ENCODE measurements around the gene FANCC. TPM values are rescaled to one million over a fixed set of nuclear protein-coding genes. Genes with fewer than 3 reads are reported as not detected.

Gene FANCC
- total RNA-seq, 2 experiments from 2014 or later, result 5.7 to 6.3 TPM

GRCh38 chr9:95249986-95250385 is 67.5 kb downstream of the FANCC start:
- DNase-seq (no peak), ATAC-seq (ENCODE audit: poor library complexity) (no peak)
- H3K27me3 ChIP-seq (ENCODE audit: control insufficient read depth in 1 of 2, insufficient read depth in 2 of 2, low read length in 2 of 2), result no peaks in the 10 kb centered on the region
- intact Hi-C loops (cut with DNase I, micrococcal nuclease), result no loop called here
- peaks cover 0 to 8% of the 10 kb centered on the region in 2 experiments for H3K9me3 ChIP-seq (ENCODE audit: control insufficient read depth in 1 of 2, insufficient read depth in 1 of 2, low read length in 2 of 2)
- Mint-ChIP-seq H3K27me3 (no peaks in the 10 kb centered on the region), H3K27ac (no peak overlapping the region), H3K9me3 (no peaks in the 10 kb centered on the region), H3K4me3 (no peak overlapping the region), H3K36me3 (ENCODE audit: low read depth) (peaks cover 26% of the 10 kb centered on the region), H3K4me1 (ENCODE audit: low read depth) (no peaks in the 10 kb centered on the region)
- no peaks in the 10 kb centered on the region for H3K36me3 ChIP-seq (ENCODE audit: insufficient read depth, low read length)
- ChIA-PET POLR2A (no interaction called here), CTCF (no interaction called here)
- H3K4me1 ChIP-seq (ENCODE audit: insufficient read depth, low read length), result no peaks in the 10 kb centered on the region
- H3K4me3 ChIP-seq (ENCODE audit: low read length), result no peak overlapping the region
- TF ChIP-seq CTCF (IDR thresholded peaks at IDR 0.05), result no peak
- H3K27ac ChIP-seq (ENCODE audit: low read depth in 1 of 2, low read length in 2 of 2), result no peak overlapping the region

GRCh38 chr9:95246547-95246946 is 71.0 kb downstream of the FANCC start:
- Histone ChIP-seq H3K9me3 (ENCODE audit: control insufficient read depth in 1 of 2, insufficient read depth in 1 of 2, low read length in 2 of 2) (no peaks in the 10 kb centered on the region), H3K27me3 (ENCODE audit: control insufficient read depth in 1 of 2, insufficient read depth in 2 of 2, low read length in 2 of 2) (no peaks in the 10 kb centered on the region), H3K36me3 (ENCODE audit: insufficient read depth, low read length) (no peaks in the 10 kb centered on the region), H3K27ac (ENCODE audit: low read depth in 1 of 2, low read length in 2 of 2) (no peak overlapping the region), H3K4me1 (ENCODE audit: insufficient read depth, low read length) (no peaks in the 10 kb centered on the region), H3K4me3 (ENCODE audit: low read length) (no peak overlapping the region)
- no peaks in the 10 kb centered on the region for H3K4me1 Mint-ChIP-seq (ENCODE audit: low read depth)
- DNase-seq, result no peak
- H3K4me3 Mint-ChIP-seq, result no peak overlapping the region
- POLR2A ChIA-PET, result no interaction called here
- H3K36me3 Mint-ChIP-seq (ENCODE audit: low read depth), result peaks cover 26% of the 10 kb centered on the region
- H3K27me3 Mint-ChIP-seq, result no peaks in the 10 kb centered on the region
- TF ChIP-seq CTCF (IDR thresholded peaks at IDR 0.05), result no peak
- CTCF ChIA-PET, result no interaction called here
- no peaks in the 10 kb centered on the region for H3K9me3 Mint-ChIP-seq
- no peak overlapping the region for H3K27ac Mint-ChIP-seq
- intact Hi-C loops (cut with DNase I, micrococcal nuclease), result no loop called here
- no peak for ATAC-seq (ENCODE audit: poor library complexity)

GRCh38 chr9:95242613-95243012 is 74.9 kb downstream of the FANCC start:
- no peaks in the 10 kb centered on the region for H3K36me3 ChIP-seq (ENCODE audit: insufficient read depth, low read length)
- peaks cover 26% of the 10 kb centered on the region for H3K36me3 Mint-ChIP-seq (ENCODE audit: low read depth)
- no peaks in the 10 kb centered on the region for H3K27me3 ChIP-seq (ENCODE audit: control insufficient read depth in 1 of 2, insufficient read depth in 2 of 2, low read length in 2 of 2)
- no peak for TF ChIP-seq CTCF (IDR thresholded peaks at IDR 0.05)
- ChIA-PET CTCF (interaction anchor here (0.6 to 1.7 kb wide), 2 partner anchors 10 to 1530 kb away, joined by 3 to 5 read pairs; no protein-coding TSS in a partner anchor), POLR2A (no interaction called here)
- no peak overlapping the region for H3K4me3 ChIP-seq (ENCODE audit: low read length)
- H3K27ac Mint-ChIP-seq, result no peak overlapping the region
- H3K4me1 ChIP-seq (ENCODE audit: insufficient read depth, low read length), result no peaks in the 10 kb centered on the region
- no peaks in the 10 kb centered on the region for H3K9me3 Mint-ChIP-seq
- ATAC-seq (ENCODE audit: poor library complexity), result no peak
- H3K27ac ChIP-seq (ENCODE audit: low read depth in 1 of 2, low read length in 2 of 2), result no peak overlapping the region
- no peak for DNase-seq
- intact Hi-C loops (cut with DNase I, micrococcal nuclease), result no loop called here
- no peaks in the 10 kb centered on the region for H3K4me1 Mint-ChIP-seq (ENCODE audit: low read depth)
- no peak overlapping the region for H3K4me3 Mint-ChIP-seq
- no peaks in the 10 kb centered on the region for H3K27me3 Mint-ChIP-seq
- no peaks in the 10 kb centered on the region for H3K9me3 ChIP-seq (ENCODE audit: control insufficient read depth in 1 of 2, insufficient read depth in 1 of 2, low read length in 2 of 2)
